Forelimb muscle (tissue), 1 donor: ENCODE measurements around the gene CHDH. TPM values are rescaled to one million over a fixed set of nuclear protein-coding genes. Genes with fewer than 3 reads are reported as not detected.

Experiments used
- DNase-seq: peaks from one replicate; pipeline ENCODE4 v3.0.0-alpha.2; 2013; ENCODE audit warnings: low read depth
- polyA plus RNA-seq: library from polyadenylated mRNA; unstranded; fragments of 120-200 nt; gene quantifications from one replicate; pipeline ENCODE4 v1.2.1, GENCODE V29; 2013; ENCODE audit not compliant: insufficient read length

The CHDH gene
- polyA plus RNA-seq, 1 donor: 1.00 TPM

DNA sequence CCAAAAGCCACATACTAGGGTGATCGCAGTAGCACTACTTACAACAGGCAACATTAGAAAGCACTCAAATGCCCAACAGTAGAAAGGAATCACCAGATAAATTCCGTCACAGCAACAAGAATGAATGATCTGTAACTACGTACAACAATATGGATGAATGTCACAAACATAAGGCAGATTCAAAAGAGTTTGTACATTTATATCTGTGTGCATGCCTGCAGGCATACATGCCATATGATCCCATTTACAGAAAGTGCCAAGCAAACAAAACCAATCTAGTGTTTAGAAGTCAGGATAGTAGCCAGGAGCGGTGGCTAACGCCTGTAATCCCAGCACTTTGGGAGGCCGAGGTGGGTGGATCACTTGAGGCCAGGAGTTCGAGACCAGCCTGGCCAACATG, 3.7 kb upstream of the CHDH start:
- no peak for DNase-seq

DNA sequence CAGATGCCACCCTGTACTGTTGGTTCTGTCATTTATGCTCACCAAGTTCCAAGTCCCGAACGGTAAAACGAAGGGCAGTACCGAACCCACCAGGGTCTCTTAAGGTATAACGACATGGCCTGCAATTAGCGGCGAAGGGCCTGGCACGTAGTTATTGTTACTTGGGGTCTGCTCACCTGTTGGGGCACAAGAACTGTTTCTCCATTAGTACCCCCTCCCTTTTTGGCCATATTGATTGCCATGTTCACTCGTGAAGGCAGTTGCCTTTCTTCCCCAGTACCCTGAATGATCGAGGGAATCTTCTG, 584 bp upstream of the CHDH start:
- no peak for DNase-seq

DNA sequence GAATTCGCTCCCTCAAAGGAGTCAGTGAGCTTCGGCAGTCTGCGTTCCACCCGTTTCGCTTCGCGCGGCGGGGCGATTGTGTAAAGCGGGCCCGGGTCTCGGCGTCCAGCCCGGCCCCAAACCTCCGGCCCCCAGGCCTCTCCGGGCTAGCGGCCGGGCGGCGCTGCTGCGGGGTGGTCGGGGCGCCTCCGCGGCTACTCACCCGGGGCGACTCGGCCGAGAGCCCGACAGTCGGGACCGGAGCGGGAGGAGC, 412 bp downstream of the CHDH start:
- no peak for DNase-seq

DNA sequence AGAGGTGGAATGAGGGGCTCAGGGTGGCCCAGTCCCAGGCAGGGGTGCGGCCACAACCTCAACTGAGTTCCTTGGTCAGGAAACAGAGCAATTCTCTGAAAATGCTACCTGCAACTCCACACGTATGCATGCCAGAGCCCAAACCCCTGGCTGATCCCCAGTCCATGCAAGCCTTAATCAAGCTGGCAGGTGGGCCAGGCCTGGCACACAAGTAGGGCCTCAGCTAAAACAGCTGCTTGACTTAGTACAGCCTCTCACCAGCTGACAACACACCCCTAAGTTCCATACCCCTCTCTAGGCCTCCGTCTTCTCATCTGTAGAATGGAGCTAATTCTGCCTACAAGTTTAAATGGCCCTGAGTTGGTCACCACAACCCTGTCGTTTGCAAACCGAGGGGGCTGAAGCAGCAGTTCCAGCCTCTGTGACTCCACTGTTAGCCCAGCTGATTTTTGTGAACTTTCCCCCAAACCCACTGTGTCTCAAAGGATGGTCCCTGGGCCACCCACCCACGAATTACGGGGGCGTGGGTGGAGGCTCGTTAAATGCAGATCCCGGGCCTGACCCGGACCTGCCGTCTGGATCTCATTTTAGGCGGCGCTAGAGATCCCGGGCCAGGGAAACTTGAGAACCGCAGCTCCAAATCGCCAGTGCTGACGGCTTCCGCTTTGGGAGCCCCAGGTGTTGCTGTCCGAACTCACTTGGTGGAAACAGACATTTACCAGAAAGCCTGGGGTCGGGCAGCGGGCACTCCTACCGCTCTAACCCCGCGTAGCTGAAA, 927 bp downstream of the CHDH start:
- DNase-seq: no peak

DNA sequence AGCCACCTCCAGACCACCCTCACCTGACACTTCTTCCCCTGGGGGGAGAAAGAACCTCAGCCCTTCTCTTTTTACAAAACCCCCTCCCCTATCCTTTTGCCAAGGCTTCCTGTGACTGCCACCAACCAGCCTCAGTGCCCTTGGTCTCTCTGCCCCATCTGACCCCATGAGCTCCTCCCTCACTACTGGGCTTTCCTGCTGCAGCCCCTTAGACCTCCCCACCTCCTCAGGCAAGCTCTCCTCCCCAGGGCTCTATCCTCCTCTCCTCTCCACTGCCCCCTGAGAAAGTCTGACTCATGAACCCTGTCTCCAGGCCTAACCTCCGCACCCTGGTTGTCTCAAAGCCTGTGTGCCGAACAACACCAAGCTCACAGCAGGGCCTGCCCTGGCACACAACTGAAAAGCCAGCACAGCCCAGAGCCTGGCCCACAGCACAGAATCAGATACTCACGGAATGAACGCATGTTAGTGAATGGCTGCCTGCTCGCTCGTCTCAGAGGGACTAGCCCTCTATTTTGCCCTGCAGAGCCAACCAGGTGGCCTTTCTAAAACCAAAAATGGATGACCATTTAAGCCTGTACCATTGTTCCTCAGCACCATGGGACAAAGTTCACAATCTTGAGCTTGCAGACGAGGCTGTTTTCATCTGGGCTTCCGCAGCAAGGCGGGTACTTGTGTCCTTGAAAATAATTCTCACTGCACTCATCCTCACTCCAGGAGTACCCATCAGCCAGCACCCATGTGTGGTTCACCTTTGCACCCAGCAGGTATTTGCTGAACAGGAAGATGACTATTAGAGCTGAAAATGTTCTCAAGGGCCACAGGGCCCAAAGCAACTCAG, 1.7 kb downstream of the CHDH start:
- DNase-seq: no peak

DNA sequence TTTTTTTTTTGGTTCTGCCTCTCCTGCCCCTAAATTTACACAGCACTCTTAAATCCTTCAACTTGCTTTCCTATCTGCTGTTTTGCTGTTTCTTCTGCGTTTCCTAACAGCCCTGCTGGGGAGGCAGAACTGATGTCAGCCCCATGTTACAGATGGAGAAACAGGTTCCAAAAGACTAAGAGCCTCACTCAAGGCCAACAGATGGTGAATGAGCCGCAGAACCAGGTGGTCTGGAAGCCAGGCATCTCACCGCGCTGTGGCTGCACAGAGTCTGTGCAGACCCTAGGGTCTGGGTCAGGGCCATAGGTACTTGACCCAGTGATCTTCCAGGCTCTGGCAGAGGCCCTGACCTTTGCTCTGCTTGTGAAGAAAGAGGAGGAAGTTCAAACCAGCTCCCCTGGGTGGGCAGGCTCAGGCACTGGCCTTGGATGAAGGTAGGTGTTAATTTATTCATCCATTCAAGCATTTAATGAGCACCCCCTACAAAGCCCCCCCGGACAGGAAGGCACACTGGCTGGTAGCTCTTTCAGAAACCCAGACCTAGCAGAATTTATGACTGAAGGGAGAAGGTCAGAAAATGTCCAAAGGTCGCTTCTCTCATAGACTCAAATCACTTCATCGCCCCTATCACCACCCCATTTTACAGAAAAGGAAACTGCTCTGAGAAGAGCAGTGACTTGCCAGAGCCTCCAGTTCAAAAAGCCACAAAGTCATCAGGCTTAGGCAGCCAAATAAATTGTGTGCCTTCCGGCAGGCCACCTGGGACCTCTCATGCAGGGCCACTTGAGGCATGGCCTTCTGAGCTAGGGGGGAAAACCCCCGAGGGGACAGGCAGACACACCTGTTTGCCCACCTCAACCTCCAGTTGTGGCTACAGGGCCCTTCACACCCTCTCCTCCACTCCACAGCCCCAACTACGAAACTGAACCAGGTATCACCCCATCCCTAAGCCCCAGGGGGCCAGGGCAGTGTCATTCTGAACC, 2.7 kb downstream of the CHDH start:
- DNase-seq: no peak

DNA sequence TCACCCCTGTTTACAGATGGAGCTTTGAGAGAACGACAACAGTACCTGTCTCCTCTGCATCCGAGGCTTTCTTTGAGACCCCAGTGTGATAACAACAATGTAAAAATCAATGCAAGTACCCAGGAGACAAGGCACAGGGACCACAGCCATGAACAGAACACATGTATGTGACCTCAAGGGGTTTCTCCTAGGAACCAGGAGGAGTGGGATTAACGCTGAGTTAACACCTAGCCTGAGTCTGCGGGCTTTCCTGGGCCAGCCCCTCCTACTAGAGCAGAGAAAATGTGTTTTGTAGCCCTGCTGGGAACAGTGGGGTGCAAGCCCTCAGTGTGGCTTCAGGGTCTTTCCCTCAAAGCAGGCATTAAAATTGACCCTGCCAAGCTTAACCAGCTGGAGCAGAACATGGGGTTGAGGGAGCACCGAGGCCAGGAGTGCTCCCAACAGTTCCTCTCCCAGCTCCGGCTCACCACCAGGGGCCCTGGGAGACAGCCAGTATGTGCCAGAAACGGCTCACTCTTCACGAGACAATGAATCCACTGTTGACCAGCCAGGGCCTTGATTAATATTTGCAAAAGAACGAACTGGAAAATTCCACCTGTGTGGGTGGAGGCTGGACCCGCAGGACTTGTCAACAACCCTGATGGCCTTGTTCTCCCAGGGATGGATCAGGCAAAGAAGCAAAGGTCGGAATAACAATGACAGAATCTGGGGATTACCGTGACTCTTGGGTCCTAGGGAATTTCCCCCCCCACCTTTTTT, 3.6 kb downstream of the CHDH start:
- no peak for DNase-seq

DNA sequence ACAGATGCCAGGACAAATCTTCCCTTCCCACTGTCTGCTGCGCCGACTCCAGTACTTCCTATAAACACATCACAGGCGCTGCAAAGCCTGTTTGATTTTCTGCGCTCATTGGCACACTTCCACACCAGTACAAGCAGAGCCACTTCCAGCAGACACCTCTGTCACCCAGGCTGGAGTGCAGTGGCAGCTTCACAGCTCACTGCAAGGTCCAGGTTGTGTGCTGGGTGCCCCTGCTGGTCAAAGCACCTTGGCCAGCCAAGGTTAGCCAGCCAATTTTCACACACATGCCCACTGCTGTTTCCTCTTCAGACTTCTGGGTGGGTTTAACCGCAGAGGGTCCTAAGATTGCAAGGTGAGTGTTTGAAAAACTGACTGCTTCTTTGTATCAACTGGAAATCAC, 4.9 kb downstream of the CHDH start:
- no peak for DNase-seq

DNA sequence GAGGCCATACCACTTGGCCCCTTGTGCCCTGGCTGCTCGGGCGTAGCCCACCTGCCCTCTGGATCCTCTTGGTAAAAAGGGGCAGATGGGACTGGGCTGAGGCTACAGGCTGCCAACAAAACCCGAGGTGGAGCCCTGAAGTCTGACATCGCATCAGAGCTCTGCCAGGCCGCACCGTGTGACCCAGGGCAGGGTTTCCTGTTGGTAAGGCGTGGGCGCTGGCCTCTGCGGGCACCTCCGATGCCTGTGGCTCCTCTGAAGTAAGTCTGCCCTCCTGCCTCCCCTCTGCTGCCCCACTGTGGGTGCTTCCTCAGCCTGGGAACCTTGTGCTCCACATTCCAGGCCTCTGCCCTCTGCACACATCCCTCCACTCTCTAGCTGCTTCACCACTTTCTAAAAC, 8.9 kb downstream of the CHDH start:
- no peak for DNase-seq

DNA sequence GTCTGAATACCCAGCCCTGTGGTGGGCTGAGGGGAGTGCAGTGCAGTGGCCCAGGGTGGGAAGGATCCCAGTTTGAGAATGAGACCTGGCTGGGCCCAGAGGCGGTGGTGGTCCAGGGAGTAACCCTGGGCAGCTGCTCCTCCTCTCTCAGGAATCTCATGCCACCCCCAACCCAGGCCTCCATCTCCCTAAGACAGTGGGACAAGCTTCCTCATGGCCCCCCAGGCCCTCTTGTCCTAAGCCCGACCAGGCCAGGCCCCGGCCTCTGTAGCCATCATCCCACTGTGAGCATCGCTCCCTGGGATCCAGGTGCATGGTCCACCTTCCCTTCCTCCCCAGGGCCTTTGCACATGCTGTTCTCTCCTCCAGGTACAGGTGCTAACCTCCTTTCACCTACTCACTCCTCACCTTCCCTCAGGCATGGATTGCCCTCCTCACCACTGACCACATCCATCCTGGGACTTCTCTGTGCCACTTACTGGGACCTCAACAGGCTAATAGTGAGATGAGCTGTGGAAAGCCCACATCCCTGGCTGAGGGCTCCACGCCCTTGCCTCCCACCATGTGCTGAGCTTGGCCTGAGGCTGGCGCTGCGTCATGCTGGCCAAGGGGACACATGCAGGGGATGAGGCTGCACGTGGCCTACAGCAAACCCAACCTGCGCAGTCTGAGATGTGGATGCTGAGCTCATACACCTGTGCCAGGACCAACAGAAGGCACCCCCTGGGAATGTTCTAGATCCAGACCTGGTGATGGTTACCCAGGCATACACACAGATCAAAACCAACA, 9.9 kb downstream of the CHDH start:
- DNase-seq: no peak

DNA sequence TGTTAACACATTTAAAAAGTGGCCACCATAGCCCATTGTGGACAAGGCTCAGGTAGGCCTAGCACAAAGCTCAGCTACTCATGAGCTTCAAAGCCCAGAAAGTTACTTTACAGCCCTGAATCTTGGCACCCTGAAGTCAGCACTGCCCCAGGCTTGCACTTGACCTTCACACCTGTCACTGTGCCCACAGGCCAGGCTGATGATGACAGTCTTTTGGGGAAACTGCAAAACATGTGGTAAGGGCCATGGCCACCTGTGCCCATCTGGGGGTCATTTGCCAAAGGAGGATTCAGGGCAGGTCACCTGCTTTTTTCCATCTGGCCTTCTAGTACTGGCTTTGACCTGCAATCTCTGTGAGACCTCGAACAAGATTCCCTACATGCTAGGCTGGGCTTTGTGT, 11.0 kb downstream of the CHDH start:
- DNase-seq: no peak

DNA sequence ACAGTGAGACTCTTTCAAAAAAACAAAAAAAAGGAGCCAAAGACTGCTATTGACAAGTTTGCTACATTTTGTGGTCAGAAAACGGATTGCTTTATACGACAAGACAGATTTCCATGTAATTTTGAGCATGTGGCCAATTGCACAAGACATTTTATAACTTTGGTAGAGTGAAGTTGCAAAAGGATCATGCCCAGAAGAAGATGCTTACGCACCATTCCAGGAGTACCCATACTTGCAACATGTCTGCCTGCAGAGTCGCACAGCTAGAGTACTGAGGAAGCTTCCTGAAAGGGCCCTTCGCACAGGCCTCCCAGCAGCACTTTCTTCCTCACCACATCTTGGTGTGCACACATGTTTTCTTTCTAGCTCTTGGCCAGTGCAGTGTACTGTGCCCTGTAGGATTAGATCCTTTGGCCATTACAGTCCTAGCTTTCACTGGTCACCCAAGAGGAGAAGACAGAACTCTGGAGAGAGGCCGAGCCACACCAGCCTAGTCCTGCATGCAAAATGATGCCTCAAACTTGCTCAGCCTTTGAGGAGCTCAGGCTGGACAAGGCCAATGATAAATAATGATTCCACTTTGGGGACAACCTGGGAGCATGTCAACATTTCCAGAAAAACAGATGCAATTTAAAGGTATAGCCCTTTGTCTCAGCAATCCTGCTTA, 11.7 kb downstream of the CHDH start:
- no peak for DNase-seq

DNA sequence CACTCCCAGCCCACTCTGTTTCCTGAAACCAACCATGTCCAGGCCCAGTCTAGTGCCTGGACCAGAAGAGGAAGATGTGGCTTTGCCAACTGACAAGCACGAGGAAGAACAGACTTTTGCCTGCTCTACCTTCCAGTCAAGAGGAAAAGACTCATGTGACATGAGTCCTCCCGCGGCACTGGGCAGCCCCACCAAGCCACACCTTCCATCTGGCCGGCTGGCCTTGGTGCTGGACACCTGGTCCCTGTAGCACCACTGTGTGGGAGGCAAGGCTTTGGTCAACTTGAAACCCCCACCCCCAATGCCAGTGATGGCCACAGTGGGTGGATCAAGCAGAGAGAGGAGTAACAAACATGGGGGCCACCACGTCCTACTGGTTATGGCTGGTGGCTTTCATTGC, 12.5 kb downstream of the CHDH start:
- DNase-seq: no peak

DNA sequence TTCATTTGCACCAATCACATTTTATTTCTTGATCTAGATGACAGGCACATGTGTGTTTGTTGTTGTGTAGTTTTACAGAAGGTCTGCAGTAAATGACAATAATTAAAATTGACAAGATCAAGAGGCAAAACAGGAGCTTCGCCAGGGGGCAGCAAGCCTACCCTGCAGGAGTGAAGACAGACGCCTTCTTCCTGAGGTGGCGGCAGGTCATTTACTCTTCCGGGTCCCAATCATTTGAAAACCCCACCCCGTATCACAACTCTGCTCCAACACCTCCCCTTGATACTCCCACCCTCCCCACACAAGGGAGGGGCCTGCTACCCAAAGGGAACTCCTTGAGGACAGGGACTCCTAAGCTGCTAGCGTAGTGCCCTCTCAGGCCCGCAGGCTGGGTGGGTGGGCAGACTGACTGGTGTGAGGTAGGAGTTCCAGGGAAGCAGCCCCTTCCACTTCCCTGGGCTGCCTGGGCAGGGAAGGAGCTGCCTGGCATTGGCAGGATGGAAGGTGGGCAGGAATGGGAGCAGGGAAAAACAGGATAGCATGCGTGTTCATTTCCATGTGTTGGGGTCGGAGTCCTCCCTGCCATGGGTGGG, 13.1 kb downstream of the CHDH start:
- DNase-seq: no peak

DNA sequence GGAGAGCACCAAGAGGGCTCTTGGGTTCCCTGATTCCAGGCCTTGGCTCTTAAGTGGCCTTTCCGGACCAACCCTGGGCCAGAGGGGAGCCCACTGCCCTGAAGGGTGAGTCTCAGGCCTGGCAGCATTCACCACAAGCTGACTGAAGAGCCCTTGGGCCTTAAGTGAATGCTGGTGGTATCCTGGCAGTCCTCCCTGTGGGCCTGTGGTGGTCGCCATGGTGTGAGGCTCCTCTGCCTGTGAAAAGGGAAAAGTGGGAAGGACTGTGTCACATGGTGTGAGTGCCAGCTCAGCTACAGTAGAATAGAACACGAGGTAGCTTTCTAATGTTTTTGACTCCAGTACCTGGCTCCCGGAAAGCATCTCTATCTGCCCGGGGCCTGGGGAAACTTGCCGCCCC, 15.3 kb downstream of the CHDH start:
- no peak for DNase-seq

DNA sequence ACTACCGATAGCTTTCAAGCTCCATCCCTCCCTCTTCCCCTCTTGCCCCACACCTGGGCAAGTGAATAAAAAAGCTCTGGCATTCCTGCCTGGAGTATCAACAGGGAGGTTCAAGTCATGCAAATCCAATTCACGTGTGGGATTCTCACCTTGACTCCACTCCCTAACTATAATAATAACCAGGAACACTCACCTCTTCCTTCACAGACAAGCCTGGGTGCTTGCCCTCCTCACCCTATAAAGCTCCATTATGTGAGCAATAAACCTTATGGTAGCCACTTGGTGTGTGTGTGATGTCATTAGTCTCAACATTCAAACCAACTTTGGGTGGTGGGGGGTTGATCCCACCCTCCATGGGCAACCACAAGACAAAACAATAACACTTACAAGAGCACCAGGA, 16.6 kb downstream of the CHDH start:
- DNase-seq: no peak

DNA sequence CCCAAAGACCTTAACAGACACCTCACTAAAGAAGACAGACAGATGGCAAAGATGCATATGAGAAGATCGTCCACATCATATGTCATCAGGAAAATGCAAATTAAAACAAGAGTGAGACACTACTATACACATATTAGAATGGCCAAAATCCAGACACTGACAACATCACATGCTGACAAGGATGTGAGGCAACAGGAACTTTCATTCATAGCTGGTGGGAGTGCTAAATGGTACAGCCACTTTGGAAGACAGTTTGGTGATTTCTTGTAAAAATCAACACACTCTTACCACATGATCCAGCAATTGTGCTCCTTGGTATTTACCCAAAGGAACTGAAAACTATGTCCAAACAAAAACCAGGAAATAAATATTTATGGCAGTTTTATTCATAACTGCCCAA, 17.6 kb downstream of the CHDH start:
- DNase-seq: no peak

DNA sequence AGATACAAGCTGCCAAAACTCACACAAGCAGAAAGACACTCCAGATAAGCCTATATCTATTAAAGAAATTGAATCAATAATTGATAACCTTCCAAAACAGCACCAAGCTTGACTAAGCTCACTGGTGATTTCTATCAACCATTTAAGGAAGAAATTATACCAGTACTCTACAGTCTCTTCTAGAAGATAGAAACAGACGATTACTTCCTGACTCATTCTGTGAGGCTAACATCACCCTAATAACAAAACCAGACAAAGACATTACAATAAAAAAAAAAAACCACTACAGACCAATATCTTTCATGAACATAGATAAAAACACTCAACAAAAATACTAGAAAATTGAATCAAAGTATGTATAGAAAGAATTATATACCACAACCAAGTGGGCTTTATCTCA, 20.2 kb downstream of the CHDH start:
- no peak for DNase-seq

DNA sequence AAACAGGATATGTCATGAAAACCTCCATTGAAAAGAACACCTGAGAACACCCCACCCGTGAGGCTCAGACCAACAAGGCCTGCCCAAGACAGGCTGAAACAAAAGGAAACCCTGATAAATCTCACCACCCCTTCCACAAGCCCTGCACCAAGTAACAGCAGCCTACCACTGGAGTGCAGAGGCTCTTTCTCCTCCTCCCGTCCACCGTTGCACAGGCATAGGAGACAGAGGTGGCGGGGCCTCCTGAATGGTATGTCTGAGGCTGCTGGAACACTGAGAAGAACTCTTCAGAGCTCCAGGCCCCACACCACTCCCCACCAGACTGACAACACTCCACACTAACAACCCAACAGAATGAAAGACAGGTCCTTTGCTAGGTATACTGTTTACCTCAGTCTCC, 21.4 kb downstream of the CHDH start:
- no peak for DNase-seq
